Placental epithelial cell (primary cell): ENCODE measurements around the gene RFC3. TPM values are rescaled to one million over a fixed set of nuclear protein-coding genes. Genes with fewer than 3 reads are reported as not detected.

ENCODE experiments used
- small RNA-seq: library from RNA; depleted of rRNA; stranded (forward); fragments of <200 nt; gene quantifications from one replicate; pipeline ENCODE3, GENCODE V24; 2012
- total RNA-seq: library from RNA; depleted of rRNA; stranded (reverse); fragments of >200 nt; gene quantifications from 2 replicates; pipeline ENCODE4 v1.2.3, GENCODE V29; 2012

Gene RFC3, protein sequence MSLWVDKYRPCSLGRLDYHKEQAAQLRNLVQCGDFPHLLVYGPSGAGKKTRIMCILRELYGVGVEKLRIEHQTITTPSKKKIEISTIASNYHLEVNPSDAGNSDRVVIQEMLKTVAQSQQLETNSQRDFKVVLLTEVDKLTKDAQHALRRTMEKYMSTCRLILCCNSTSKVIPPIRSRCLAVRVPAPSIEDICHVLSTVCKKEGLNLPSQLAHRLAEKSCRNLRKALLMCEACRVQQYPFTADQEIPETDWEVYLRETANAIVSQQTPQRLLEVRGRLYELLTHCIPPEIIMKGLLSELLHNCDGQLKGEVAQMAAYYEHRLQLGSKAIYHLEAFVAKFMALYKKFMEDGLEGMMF
- 6.5 and 7.1 TPM in 2 replicates for total RNA-seq

DNA sequence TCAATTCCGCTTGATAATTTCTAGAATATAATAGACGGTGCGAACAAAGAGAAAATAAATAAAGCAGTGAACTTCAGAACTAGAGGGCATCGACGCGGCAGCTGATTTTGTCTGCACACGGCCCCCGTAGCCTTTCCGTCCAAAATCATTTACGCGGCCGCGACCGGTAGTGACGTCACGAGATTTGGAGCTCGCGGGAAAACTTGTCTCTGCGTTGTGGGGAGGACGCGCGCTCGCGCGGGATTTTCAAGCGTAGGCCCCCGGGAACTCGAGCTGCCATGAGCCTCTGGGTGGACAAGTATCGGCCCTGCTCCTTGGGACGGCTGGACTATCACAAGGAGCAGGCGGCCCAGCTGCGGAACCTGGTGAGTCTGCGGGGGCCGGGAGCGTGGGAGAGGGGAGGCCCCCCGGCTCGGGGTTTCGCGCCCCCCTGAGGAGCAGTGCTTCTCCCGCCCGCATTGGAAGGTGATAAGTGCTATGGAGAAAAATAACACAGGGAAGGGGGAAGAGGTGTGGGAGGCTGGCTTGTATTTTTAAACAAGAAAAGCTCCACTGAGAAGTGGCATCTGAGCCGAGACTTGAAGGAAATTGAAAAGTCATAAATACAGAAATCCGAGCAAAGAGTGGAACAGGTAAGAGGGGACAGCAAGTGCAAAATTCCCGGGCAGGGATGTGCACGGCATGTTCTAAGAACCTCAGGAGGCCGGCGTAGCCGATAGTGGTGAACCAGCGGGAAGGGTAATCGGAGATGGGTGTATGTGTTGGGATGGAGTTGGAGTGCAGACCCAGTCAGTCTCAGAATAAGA lies at the start of gene RFC3:
Gene RFC3, plus strand, starts transcription at position 249 of the 806 bp plus-strand sequence. Its CDS starts 30 bp downstream, at position 279.

Small RNA genes within 50 kb of the gene (small RNA-seq; reads per million reads assigned to genes)
- not detected for gene RNU5A-4P
